GM23338 (cell line): ENCODE data around the gene RYR3. TPM values are rescaled to one million over a fixed set of nuclear protein-coding genes. Genes with fewer than 3 reads are reported as not detected.

ENCODE experiments used
- ATAC-seq: fragments of 200-7000 bp; cut with Tn5 transposase; 3 replicates; pipeline ENCODE4 v1.9.1; 2020
- DNase-seq: peaks from one replicate; pipeline ENCODE4 v3.0.0-alpha.2; 2015; ENCODE audit warnings: low spot score
- H2AFZ ChIP-seq: fragments of 200-600 bp; sonication (generic); 2 replicates; pipeline ENCODE4 v1.8.0; 2016; ENCODE audit warnings: antibody characterized with exemption, mild to moderate bottlenecking, moderate library complexity
- H3F3A ChIP-seq: fragments of 200-600 bp; sonication (generic); replicated peaks from 2 replicates; pipeline ENCODE4 v1.8.0; 2017; ENCODE audit warnings: antibody characterized with exemption, mixed run types, low read depth
- H3K27ac ChIP-seq: fragments of 200-600 bp; sonication (generic); 2 replicates; pipeline ENCODE4 v1.6.1; 2016; ENCODE audit warnings: low read depth
- H3K27me3 ChIP-seq: fragments of 200-600 bp; sonication (generic); 2 replicates; pipeline ENCODE4 v1.8.0; 2016; ENCODE audit warnings: mild to moderate bottlenecking, mixed run types, moderate library complexity; ENCODE audit not compliant: insufficient read depth
- H3K36me3 ChIP-seq: fragments of 200-600 bp; sonication (generic); 2 replicates; pipeline ENCODE4 v1.8.0; 2016; ENCODE audit warnings: mild to moderate bottlenecking; ENCODE audit not compliant: insufficient read depth
- H3K4me1 ChIP-seq: fragments of 200-600 bp; sonication (generic); 2 replicates; pipeline ENCODE4 v1.8.0; 2016; ENCODE audit warnings: mild to moderate bottlenecking, moderate library complexity; ENCODE audit not compliant: insufficient read depth
- H3K4me2 ChIP-seq: fragments of 200-600 bp; sonication (generic); 2 replicates; pipeline ENCODE4 v1.7.1; 2017; ENCODE audit warnings: mixed run types
- H3K4me3 ChIP-seq: fragments of 200-600 bp; sonication (generic); 2 replicates; pipeline ENCODE4 v1.6.1; 2016; ENCODE audit warnings: mixed run types
- H3K79me2 ChIP-seq: fragments of 200-600 bp; sonication (generic); replicated peaks from 2 replicates; pipeline ENCODE4 v1.8.0; 2017; ENCODE audit warnings: mild to moderate bottlenecking; ENCODE audit not compliant: insufficient read depth
- H3K9me2 ChIP-seq: fragments of 200-600 bp; sonication (generic); 2 replicates; pipeline ENCODE4 v1.8.0; 2017; ENCODE audit not compliant: insufficient read depth
- H4K20me1 ChIP-seq: fragments of 200-600 bp; sonication (generic); replicated peaks from 2 replicates; pipeline ENCODE4 v1.8.0; 2017; ENCODE audit warnings: mild to moderate bottlenecking; ENCODE audit not compliant: insufficient read depth
- H3K27ac Mint-ChIP-seq: 2 replicates; pipeline ENCODE4 v1.8.0; 2020; ENCODE audit warnings: inconsistent platforms, mild to moderate bottlenecking, moderate library complexity, mixed read lengths
- H3K27me3 Mint-ChIP-seq: 3 replicates; pipeline ENCODE4 v1.8.0; 2022; ENCODE audit warnings: low read depth, mild to moderate bottlenecking, moderate library complexity, mixed read lengths, inconsistent platforms; ENCODE audit not compliant: insufficient read depth, poor library complexity
- H3K36me3 Mint-ChIP-seq: 3 replicates; pipeline ENCODE4 v1.8.0; 2021; ENCODE audit warnings: low read depth, mild to moderate bottlenecking, inconsistent platforms, moderate library complexity, mixed read lengths
- H3K4me1 Mint-ChIP-seq: 3 replicates; pipeline ENCODE4 v1.8.0; 2020; ENCODE audit warnings: mild to moderate bottlenecking, inconsistent platforms, mixed read lengths
- H3K4me3 Mint-ChIP-seq: 3 replicates; pipeline ENCODE4 v1.8.0; 2021; ENCODE audit warnings: moderate library complexity, mild to moderate bottlenecking, inconsistent platforms, mixed read lengths
- H3K9me3 Mint-ChIP-seq: 3 replicates; pipeline ENCODE4 v1.8.0; 2020; ENCODE audit warnings: moderate library complexity, mild to moderate bottlenecking, inconsistent platforms, mixed read lengths
- CREB1 ChIP-seq: fragments of 250-450 bp; sonication (Bioruptor Pico); IDR thresholded peaks from 2 replicates; pipeline ENCODE4 v1.5.0; 2020; ENCODE audit warnings: low read depth, mild to moderate bottlenecking, moderate library complexity
- CTCF ChIP-seq, 2 experiments: fragments of 200-600 bp in 1 of 2; sonication (generic) in 1 of 2; conservative IDR thresholded peaks; 2 replicates each; pipeline versions ENCODE4 v1.5.1 to v1.6.1; 2016 to 2017; ENCODE audit warnings: antibody characterized with exemption in 2 of 2, low read depth in 2 of 2, mild to moderate bottlenecking in 2 of 2, moderate library complexity in 1 of 2
- ETS1 ChIP-seq: IDR thresholded peaks from 2 replicates; pipeline ENCODE4 v1.6.1; 2016; ENCODE audit warnings: antibody characterized with exemption
- EZH2 ChIP-seq: fragments of 200-600 bp; sonication (generic); IDR thresholded peaks from one replicate; pipeline ENCODE4 v1.8.0; 2017; ENCODE audit warnings: antibody characterized with exemption, mild to moderate bottlenecking, low read depth; ENCODE audit not compliant: unreplicated experiment
- EZH2phosphoT487 ChIP-seq: fragments of 200-600 bp; sonication (generic); IDR thresholded peaks from one replicate; pipeline ENCODE4 v1.8.1; 2018; ENCODE audit warnings: antibody characterized with exemption; ENCODE audit not compliant: unreplicated experiment
- JUNB ChIP-seq: IDR thresholded peaks from one replicate; pipeline ENCODE4 v1.6.1; 2016; ENCODE audit warnings: antibody characterized with exemption; ENCODE audit not compliant: unreplicated experiment
- NANOG ChIP-seq: IDR thresholded peaks from 2 replicates; pipeline ENCODE4 v1.6.1; 2016; ENCODE audit warnings: antibody characterized with exemption, borderline replicate concordance
- POLR2AphosphoS5 ChIP-seq: IDR thresholded peaks from 2 replicates; pipeline ENCODE4 v1.6.1; 2016; ENCODE audit warnings: antibody characterized with exemption, low read depth
- STAT1 ChIP-seq: IDR thresholded peaks from one replicate; pipeline ENCODE4 v1.6.1; 2016; ENCODE audit warnings: antibody characterized with exemption; ENCODE audit not compliant: unreplicated experiment
- ZNF114 ChIP-seq: fragments of 250-450 bp; sonication (Bioruptor Pico); IDR thresholded peaks from 2 replicates; pipeline ENCODE4 v1.5.0; 2020; ENCODE audit warnings: mild to moderate bottlenecking, moderate library complexity
- ZNF331 ChIP-seq: fragments of 250-450 bp; sonication (Bioruptor Pico); IDR thresholded peaks from 2 replicates; pipeline ENCODE4 v1.5.0; 2020; ENCODE audit warnings: low read depth, mild to moderate bottlenecking, moderate library complexity
- polyA plus RNA-seq: library from polyadenylated mRNA; unstranded; fragments of >200 nt; fragmentation: Nextera tagmentation; extraction: Ambion mirVana; gene quantifications from 2 replicates; pipeline ENCODE4 v1.2.1, GENCODE V29; 2016
- total RNA-seq: library from RNA; depleted of rRNA; stranded (reverse); fragments of >200 nt; shearing (Covaris generic); gene quantifications from 2 replicates; pipeline ENCODE4 v1.2.3, GENCODE V29; 2014
- TF ChIP-seq, protein P1 (sequence below): IDR thresholded peaks from one replicate; pipeline ENCODE4 v1.6.1; 2018; ENCODE audit warnings: antibody characterized with exemption; ENCODE audit not compliant: unreplicated experiment
- TF ChIP-seq, protein P2 (sequence below): fragments of 250-450 bp; sonication (Bioruptor Pico); IDR thresholded peaks from 2 replicates; pipeline ENCODE4 v1.5.0; 2020; ENCODE audit warnings: mild to moderate bottlenecking, moderate library complexity

Gene RYR3
- total and polyA plus RNA-seq, 2 experiments from 2014 or later = 1.1 to 1.2 TPM

DNA sequence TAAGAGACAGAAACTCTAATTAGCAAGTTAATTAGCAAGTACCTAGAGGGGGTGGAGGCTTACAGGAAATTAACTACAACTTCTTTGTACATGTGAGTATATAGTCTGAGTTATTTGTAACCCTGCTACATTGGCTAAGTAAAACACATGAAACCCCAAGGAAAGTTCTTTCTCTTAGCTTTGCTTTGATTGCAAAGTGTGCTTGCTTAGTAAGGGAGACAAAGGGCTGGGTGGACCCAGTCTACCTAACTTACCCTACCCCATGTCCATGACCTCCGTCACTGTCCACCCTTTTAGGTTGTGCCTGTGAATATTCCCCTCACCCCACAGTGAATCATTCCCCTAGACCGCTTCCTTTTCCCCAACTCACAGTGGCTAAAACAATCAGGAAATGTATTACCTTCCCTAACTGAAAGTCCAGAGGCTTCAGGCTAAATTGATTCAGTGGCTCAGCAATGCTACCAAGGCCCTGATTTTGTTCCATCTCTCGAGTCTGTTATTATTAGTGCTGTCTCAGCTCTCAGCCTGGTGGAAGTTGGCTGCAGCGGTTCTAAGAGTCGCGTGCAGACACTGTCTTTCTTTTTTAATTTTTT, 31.1 kb upstream of the RYR3 start:
- Mint-ChIP-seq H3K27ac (no peak overlapping the region), H3K36me3 (no peaks in the 10 kb centered on the region), H3K4me1 (peaks cover 17% of the 10 kb centered on the region; the same call in 2 of the 3 replicates), H3K4me3 (no peak overlapping the region), H3K9me3 (no peaks in the 10 kb centered on the region; the same call in 2 of the 3 replicates), H3K27me3 (peaks cover 2% of the 10 kb centered on the region)
- H3K4me2 ChIP-seq = peak overlapping the region; percentile 40; the same call in 1 of the 2 replicates
- ATAC-seq (no peak), DNase-seq (peak; percentile 4)
- peak overlapping the region; percentile 76 for H2AFZ ChIP-seq
- no peaks in the 10 kb centered on the region for H4K20me1 ChIP-seq
- no peak overlapping the region for H3K4me3 ChIP-seq
- H3K27ac ChIP-seq = no peak overlapping the region
- no peaks in the 10 kb centered on the region for H3K79me2 ChIP-seq
- H3F3A ChIP-seq = no peaks in the 10 kb centered on the region
- H3K4me1 ChIP-seq = peaks cover 24% of the 10 kb centered on the region
- no peaks in the 10 kb centered on the region; the same call in none of the 2 replicates for H3K9me2 ChIP-seq
- no peaks in the 10 kb centered on the region for H3K27me3 ChIP-seq
- no peaks in the 10 kb centered on the region for H3K36me3 ChIP-seq
- TF ChIP-seq STAT1 (no peak), POLR2AphosphoS5 (no peak), CTCF (conservative IDR thresholded peaks at IDR 0.05; ENCODE audit: low read depth in 2 of 2) (no peak), JUNB (no peak), EZH2phosphoT487 (no peak), EZH2 (no peak), CREB1 (CRISPR knock-in tag) (no peak), ZNF114 (CRISPR knock-in tag) (no peak), ZNF331 (no peak), NANOG (no peak), ETS1 (no peak)
- TF ChIP-seq, protein P1, sequence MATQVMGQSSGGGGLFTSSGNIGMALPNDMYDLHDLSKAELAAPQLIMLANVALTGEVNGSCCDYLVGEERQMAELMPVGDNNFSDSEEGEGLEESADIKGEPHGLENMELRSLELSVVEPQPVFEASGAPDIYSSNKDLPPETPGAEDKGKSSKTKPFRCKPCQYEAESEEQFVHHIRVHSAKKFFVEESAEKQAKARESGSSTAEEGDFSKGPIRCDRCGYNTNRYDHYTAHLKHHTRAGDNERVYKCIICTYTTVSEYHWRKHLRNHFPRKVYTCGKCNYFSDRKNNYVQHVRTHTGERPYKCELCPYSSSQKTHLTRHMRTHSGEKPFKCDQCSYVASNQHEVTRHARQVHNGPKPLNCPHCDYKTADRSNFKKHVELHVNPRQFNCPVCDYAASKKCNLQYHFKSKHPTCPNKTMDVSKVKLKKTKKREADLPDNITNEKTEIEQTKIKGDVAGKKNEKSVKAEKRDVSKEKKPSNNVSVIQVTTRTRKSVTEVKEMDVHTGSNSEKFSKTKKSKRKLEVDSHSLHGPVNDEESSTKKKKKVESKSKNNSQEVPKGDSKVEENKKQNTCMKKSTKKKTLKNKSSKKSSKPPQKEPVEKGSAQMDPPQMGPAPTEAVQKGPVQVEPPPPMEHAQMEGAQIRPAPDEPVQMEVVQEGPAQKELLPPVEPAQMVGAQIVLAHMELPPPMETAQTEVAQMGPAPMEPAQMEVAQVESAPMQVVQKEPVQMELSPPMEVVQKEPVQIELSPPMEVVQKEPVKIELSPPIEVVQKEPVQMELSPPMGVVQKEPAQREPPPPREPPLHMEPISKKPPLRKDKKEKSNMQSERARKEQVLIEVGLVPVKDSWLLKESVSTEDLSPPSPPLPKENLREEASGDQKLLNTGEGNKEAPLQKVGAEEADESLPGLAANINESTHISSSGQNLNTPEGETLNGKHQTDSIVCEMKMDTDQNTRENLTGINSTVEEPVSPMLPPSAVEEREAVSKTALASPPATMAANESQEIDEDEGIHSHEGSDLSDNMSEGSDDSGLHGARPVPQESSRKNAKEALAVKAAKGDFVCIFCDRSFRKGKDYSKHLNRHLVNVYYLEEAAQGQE = no peak
- TF ChIP-seq, protein P2, sequence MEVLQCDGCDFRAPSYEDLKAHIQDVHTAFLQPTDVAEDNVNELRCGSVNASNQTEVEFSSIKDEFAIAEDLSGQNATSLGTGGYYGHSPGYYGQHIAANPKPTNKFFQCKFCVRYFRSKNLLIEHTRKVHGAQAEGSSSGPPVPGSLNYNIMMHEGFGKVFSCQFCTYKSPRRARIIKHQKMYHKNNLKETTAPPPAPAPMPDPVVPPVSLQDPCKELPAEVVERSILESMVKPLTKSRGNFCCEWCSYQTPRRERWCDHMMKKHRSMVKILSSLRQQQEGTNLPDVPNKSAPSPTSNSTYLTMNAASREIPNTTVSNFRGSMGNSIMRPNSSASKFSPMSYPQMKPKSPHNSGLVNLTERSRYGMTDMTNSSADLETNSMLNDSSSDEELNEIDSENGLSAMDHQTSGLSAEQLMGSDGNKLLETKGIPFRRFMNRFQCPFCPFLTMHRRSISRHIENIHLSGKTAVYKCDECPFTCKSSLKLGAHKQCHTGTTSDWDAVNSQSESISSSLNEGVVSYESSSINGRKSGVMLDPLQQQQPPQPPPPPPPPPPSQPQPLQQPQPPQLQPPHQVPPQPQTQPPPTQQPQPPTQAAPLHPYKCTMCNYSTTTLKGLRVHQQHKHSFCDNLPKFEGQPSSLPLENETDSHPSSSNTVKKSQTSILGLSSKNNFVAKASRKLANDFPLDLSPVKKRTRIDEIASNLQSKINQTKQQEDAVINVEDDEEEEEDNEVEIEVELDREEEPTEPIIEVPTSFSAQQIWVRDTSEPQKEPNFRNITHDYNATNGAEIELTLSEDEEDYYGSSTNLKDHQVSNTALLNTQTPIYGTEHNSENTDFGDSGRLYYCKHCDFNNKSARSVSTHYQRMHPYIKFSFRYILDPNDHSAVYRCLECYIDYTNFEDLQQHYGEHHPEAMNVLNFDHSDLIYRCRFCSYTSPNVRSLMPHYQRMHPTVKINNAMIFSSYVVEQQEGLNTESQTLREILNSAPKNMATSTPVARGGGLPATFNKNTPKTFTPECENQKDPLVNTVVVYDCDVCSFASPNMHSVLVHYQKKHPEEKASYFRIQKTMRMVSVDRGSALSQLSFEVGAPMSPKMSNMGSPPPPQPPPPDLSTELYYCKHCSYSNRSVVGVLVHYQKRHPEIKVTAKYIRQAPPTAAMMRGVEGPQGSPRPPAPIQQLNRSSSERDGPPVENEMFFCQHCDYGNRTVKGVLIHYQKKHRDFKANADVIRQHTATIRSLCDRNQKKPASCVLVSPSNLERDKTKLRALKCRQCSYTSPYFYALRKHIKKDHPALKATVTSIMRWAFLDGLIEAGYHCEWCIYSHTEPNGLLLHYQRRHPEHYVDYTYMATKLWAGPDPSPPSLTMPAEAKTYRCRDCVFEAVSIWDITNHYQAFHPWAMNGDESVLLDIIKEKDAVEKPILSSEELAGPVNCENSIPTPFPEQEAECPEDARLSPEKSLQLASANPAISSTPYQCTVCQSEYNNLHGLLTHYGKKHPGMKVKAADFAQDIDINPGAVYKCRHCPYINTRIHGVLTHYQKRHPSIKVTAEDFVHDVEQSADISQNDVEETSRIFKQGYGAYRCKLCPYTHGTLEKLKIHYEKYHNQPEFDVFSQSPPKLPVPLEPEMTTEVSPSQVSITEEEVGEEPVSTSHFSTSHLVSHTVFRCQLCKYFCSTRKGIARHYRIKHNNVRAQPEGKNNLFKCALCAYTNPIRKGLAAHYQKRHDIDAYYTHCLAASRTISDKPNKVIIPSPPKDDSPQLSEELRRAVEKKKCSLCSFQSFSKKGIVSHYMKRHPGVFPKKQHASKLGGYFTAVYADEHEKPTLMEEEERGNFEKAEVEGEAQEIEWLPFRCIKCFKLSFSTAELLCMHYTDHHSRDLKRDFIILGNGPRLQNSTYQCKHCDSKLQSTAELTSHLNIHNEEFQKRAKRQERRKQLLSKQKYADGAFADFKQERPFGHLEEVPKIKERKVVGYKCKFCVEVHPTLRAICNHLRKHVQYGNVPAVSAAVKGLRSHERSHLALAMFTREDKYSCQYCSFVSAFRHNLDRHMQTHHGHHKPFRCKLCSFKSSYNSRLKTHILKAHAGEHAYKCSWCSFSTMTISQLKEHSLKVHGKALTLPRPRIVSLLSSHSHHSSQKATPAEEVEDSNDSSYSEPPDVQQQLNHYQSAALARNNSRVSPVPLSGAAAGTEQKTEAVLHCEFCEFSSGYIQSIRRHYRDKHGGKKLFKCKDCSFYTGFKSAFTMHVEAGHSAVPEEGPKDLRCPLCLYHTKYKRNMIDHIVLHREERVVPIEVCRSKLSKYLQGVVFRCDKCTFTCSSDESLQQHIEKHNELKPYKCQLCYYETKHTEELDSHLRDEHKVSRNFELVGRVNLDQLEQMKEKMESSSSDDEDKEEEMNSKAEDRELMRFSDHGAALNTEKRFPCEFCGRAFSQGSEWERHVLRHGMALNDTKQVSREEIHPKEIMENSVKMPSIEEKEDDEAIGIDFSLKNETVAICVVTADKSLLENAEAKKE (CRISPR knock-in tag) = no peak
